DMS114 treated with DMSO at 0.1 percent for 48 hours (cell line): ENCODE data around the gene FOXC2.

Source experiments
- DNase-seq: peaks from one replicate; lab custom pipeline; 2025; ENCODE audit not compliant: unreplicated experiment; lab: John Stamatoyannopoulos, UW

The FOXC2 gene

DNA sequence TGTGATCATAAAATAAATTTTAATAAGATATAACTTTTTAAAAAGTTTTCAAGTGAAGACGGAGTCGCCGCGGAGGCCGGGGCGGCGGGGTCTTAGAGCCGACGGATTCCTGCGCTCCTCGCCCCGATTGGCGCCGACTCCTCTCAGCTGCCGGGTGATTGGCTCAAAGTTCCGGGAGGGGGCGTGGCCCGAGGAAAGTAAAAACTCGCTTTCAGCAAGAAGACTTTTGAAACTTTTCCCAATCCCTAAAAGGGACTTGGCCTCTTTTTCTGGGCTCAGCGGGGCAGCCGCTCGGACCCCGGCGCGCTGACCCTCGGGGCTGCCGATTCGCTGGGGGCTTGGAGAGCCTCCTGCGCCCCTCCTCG, at the start of gene FOXC2:
FOXC2 (plus strand) TSS at position 229 of the 365 bp plus-strand sequence. CDS start 507 bp downstream, outside the sequence.
- DNase-seq: peak; percentile 78

DNA sequence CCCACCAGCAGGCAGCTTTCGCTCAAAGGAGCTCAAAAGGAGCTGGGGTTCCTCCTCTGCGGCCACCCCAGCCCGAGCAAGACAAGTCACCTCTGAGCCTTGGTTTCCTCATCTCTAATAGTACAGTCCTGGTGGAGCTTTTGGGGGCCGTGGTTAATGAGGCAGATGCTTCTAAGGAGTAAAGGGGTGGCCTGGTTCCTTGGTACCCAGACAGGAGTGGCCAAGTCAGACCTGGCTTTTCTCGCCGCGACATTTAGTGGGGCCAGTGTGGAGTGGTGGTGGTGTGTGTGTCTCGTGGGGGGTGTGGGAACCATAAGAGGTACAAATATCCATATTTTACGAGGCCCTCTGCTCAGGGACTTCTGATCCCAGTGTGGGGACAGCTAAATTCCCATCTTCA, 49.6 kb upstream of the FOXC2 start:
- no peak for DNase-seq

DNA sequence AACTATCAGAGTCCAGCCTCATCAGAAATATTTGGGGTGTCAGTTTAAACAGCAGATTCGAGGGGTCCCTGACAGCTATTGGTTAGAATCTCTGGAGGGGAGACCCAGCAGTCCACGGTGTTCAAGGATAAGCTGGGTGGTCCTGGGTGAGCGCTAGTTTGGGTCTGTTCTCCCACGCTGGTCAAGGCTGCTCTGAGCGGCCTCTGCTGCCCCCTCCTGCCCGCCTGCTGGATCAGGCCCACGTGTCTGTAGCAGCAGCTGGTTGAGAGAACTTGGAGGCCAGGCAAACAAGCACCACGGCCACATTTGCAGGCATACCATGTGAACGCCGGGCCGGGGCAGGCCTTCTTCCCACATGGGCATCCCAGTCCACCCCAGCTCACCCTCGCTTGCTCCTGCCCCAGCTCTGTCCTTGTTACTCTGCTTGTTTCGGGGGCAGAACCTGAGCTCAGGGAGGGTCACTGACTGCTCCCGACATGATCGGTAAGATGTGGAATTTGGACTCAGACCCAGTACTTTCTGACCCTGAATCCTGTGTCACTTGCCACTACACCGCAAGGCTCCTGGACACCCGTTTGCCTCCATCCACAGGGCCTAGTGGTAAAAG, 48.9 kb upstream of the FOXC2 start:
- DNase-seq: peak; percentile 73

- no peak for DNase-seq
These were observed 47.5 kb upstream of the FOXC2 start for GRCh38 chr16:86519007-86519648.

DNA sequence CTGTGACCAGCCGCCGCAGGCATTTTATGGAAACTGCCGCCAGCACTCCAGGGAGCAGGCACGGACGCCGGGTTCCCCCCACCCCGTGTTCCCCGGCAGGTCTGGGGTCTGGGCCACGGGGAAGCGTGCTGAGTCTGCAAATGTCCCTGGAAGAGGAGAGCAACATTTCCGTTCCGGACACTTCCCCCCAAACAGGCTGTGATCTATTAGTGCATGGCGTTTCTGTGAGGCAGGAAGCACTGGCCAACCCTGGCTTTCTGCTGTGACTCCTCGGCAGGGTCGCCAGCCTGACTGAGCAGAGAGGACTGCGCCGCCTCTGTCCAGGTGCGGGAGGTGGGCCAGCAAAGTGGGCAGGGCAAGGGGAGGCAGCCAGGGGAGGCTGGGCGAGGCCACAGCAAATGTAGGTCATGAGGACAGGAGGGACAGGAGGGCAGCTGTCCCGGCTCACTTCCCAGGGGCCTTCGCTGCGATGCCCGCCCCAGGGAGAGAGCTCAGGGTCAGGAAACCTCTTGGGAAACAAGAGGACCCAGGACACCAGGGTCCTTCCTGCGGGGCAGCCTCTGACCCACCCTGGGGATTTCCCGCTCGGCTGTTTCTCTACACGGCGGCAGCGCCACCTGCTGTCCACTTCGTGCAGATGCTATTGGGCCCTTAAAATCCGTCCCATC, 46.8 kb upstream of the FOXC2 start:
- DNase-seq: peak; percentile 44

GRCh38 chr16:86520317-86521210, 46.1 kb upstream of the FOXC2 start:
- DNase-seq: no peak

DNA sequence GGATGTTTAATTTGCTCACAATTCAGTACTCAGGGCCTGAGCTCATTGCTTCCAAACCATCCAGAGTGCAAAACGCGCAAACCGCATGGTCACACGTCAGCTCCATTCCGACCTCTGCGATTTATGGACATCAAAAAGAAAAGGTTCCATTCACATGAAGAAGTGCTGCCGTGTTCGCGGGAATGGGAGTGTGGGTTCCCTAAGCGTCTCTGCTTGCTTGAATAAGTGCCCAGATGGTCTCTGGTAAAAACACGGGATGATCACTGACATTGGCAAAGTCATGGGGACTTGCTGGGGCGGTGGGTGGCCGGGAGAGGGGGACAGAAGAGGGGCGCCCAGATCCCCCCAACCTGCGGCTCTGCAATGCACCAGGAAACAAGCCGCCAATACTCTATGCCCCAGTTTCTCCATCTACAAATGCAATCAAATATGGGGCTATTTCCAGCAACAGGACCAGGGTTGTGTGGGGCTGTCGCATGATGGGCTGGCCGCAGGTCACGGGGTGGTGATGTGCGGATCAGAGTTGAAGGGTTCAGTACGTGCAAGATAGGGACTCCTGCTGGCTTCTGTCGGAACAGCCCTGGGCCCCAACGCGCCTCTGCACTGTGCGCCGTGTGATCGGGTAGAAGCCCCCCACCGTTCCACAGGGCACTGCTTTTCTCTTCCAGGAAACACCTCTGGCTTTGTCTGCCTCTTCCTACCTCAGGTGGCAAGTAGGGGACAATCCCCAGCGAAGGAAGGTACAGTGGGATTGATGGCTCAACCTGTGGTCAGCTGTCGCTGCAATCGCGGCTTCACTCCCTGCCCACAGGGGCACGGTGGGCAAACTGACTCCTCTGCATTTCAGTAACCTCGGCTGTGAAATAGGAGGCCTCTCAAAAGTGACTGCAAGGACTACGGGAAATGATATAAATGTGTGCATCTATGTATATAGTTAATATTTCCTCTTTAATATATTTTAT, 45.1 kb upstream of the FOXC2 start:
- DNase-seq: no peak

GRCh38 chr16:86522634-86523033, 44.0 kb upstream of the FOXC2 start:
- no peak for DNase-seq

GRCh38 chr16:86523166-86523740, 43.4 kb upstream of the FOXC2 start:
- no peak for DNase-seq

GRCh38 chr16:86524029-86524428, 42.6 kb upstream of the FOXC2 start:
- DNase-seq: no peak

GRCh38 chr16:86525696-86526095, 40.9 kb upstream of the FOXC2 start:
- no peak for DNase-seq

- DNase-seq: no peak
These were observed 39.3 kb upstream of the FOXC2 start for GRCh38 chr16:86527366-86527765.

DNA sequence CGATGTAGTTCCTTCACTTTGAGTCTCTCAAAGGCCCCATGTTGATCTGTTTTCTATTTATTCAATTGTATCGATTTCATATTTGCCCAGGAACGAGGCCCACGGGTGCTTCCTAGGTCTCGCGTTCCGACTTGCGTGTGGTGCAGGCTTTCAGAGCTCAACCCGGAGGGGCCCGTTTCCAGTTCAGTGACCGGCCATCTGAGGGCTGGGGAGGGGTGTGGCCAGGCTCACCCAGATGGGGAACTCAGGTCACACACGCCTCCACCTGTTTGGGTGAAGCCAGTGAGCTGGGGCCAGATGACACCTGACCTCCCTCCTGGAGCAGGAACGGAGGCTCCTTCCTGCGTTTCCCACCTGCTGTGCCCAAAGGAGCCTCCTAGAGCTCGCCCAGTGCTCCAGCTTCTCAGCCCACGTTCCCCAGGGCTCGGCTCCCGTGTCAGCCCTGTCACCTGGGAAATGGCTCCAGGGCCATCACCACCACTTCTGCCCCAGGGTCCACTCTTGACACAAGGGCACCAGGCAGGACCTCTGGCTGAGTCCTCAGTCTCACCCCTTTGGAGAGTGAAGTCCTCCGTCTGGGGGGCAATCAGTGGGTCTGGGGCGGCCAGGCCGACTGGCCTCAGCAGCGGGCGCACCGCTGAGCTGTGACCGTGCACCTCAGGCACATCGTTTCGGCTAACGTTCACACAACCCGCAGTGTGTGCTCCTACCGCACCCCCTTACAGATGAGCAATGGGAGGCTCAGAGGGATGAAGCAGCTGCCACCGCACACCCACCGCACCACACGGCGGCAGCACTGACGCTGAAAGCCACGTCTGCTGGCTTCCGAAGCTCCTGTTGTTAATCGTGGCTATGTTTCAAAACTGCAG, 38.3 kb upstream of the FOXC2 start:
- no peak for DNase-seq

DNA sequence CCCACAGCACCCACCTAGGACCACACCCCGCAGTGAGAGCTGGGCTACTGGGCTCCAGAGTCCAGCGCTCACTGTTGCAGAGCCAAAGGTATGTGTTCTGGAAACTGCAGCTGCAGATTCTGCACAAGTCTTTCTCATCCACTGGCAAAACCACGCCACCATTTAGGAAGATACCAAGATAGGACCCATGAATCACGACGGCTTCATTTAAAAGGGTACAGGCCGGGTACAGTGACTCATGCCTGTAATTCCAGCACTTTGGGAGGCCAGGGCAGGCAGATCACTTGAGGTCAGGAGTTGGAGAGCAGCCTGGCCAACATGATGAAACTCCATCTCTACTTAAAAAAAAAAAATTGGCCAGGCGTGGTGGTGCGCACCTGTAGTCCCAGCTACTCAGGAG, 37.5 kb upstream of the FOXC2 start:
- DNase-seq: no peak

DNA sequence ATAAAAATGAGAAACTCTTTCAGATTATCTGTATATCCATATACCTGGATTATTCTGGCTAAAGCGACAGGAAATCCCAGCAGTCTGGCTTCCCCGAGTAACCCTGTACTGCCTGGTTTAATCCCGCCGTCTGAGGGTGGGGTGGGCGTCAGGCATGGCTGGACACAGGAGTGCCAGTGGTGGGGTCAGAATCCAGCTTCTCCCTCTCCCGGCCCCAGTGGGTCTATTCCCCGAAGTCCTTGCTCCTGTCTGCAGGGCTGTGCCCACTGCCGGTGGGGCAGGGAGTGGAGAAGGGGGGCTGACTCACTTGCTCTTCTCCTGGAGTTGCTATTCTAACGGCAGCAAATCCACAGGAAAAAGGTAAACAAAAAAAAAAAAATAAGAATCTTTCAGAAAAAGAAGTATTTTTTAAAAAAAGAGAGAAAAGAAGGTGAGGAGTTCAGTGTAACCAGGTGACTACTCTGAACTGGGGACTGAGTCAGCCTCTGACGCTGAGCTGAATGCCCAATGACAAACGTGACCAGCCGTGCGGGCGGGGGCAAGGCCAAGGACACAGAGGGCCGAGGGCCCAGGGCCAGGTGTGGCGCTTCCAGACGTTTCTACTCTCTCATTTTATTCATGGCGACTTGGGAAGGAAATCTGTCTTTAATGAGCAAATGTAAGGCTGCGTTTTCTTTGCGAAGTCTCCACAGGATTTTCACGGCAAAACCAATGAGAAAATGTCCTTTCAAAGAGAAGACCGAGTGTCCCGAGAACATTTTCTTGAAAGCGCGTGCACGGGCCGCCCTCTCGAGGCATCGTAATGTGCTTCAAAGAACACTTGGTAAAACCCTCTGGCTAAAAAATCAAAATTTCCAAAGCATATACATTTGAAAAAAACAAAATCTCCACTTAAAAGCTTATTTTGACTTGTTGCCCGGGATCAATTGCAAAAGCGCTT, 36.1 kb upstream of the FOXC2 start:
- DNase-seq: no peak

- no peak for DNase-seq
These were observed 35.5 kb upstream of the FOXC2 start for GRCh38 chr16:86531191-86531545.

GRCh38 chr16:86531641-86532525, 34.7 kb upstream of the FOXC2 start:
- no peak for DNase-seq
